ENCODE measurements around the gene BNC2.

GRCh38 chr9:16690628-16691027 lies 179.8 kb downstream of the BNC2 start:
- TF ChIP-seq CTCF (IDR thresholded peaks at IDR 0.05; ENCODE audit: insufficient read depth, low read length) (no peak), REST (IDR thresholded peaks at IDR 0.05; ENCODE audit: insufficient replicate concordance, low read depth) (no peak), POLR2AphosphoS5 (IDR thresholded peaks at IDR 0.05; ENCODE audit: low read depth) (no peak), SPI1 (IDR thresholded peaks at IDR 0.05; ENCODE audit: borderline replicate concordance, low read depth) (no peak)
